Testis (tissue), 3 donors: ENCODE results near the gene HTATSF1. TPM values are rescaled to one million over a fixed set of nuclear protein-coding genes. Genes with fewer than 3 reads are reported as not detected.

ENCODE experiments used
- DNase-seq: peaks from one replicate; pipeline ENCODE4 v3.0.0-alpha.2; 2019
- H3K27ac ChIP-seq, 2 donors: fragments of 200-600 bp; sonication (generic); one replicate each; pipeline ENCODE4 v1.5.1; 2019
- H3K27me3 ChIP-seq: fragments of 200-600 bp; sonication (generic); one replicate; pipeline ENCODE4 v1.5.1; 2019
- H3K36me3 ChIP-seq: fragments of 200-600 bp; sonication (generic); one replicate; pipeline ENCODE4 v1.5.1; 2017; ENCODE audit warnings: low read depth; ENCODE audit errors: missing control alignments
- H3K4me1 ChIP-seq: fragments of 200-600 bp; sonication (generic); one replicate; pipeline ENCODE4 v1.5.1; 2019
- H3K4me3 ChIP-seq, 2 donors: fragments of 200-600 bp; sonication (generic); one replicate each; pipeline ENCODE4 v1.5.1; 2017 to 2019
- H3K9me3 ChIP-seq: fragments of 200-600 bp; sonication (generic); one replicate; pipeline ENCODE4 v1.5.1; 2017
- POLR2A ChIP-seq: fragments of 450-650 bp; IDR thresholded peaks from one replicate; pipeline ENCODE4 v1.6.1; 2017; ENCODE audit warnings: antibody characterized with exemption, mild to moderate bottlenecking, moderate library complexity
- WGBS, 2 donors: methylation state at CpG; one replicate each; pipeline ENCODE4 v1.1.5; 2018; 5-methylcytosine and 5-hydroxymethylcytosine counted together
- intact Hi-C: fragments of 100-400 bp; cut with DNase I; formaldehyde crosslinking; loops from one replicate; pipeline ENCODE4 v1.15.1; 2023; ENCODE audit warnings: low total_unique reads
- microRNA counts, 2 donors: library from miRNA; unstranded; fragments of <30 nt; microRNA quantifications; one replicate each; lab custom pipeline; 2016
- microRNA-seq, 2 donors: library from miRNA; unstranded; fragments of <30 nt; microRNA quantifications; one replicate each; pipeline ENCODE4, GENCODE V29; 2016; ENCODE audit warnings: borderline number of aligned reads in 2 of 2, borderline replicate concordance in 1 of 2
- polyA plus RNA-seq: library from polyadenylated mRNA; stranded (reverse); fragments of 350-450 nt; fragmentation: Illumina TruSeq; extraction: RNeasy Lipid Tissue Mini Kit (QIAGEN cat#74804); gene quantifications from one replicate; pipeline ENCODE4 v1.2.3, GENCODE V29; 2014; ENCODE audit warnings: low read depth, low replicate concordance; ENCODE audit not compliant: insufficient read depth
- small RNA-seq, 2 donors: library from RNA; depleted of rRNA; stranded (forward); fragments of <200 nt; gene quantifications; one replicate each; pipeline ENCODE3, GENCODE V24; 2016
- total RNA-seq, 2 donors: library from RNA; depleted of rRNA; stranded (reverse); fragments of >200 nt; gene quantifications; one replicate each; pipeline ENCODE4 v1.2.3, GENCODE V29; 2016
- TF ChIP-seq, protein P1 (sequence below), 3 experiments: fragments of 450-650 bp in 2 of 3; fragments of 200-600 bp in 1 of 3; sonication (generic) in 1 of 3; IDR thresholded peaks; one replicate each; pipeline ENCODE4 v1.5.1; 2016 to 2019; ENCODE audit warnings: antibody characterized with exemption in 3 of 3, mild to moderate bottlenecking in 2 of 3, moderate library complexity in 1 of 3

Gene HTATSF1
- total and polyA plus RNA-seq, 3 donors from 2014 or later = 65.3 to 115 (median 103) TPM

DNA sequence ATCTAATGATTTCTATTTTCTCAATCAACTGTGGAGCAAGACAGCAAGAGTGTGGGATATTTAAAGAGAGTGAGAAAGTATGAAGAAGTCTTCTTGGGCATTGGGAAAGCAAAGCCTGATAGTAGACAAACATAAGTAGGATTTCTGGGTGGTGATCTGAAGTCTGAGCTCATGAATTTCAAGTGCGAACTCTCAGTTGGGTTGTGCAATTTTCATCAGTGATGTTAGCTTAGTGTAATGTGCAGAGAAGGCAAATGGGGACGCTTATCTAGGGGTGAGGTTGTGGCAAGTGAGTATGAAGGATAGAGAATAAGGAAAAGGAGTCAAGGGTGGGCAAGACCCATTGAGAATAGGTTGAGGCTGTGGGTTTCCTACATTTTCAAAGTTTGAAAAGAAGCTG, 58.3 kb downstream of the HTATSF1 start:
- Histone ChIP-seq H3K27me3 (no peaks in the 10 kb centered on the region), H3K4me3 (no peak overlapping the region), H3K36me3 (no peaks in the 10 kb centered on the region), H3K27ac (no peak overlapping the region), H3K4me1 (no peaks in the 10 kb centered on the region), H3K9me3 (no peaks in the 10 kb centered on the region)
- 84 to 91% methylated on average over 2 of the region's 2 CpGs for WGBS, 2 donors
- intact Hi-C loops = no loop called here
- no peak for DNase-seq
- TF ChIP-seq, protein P1, sequence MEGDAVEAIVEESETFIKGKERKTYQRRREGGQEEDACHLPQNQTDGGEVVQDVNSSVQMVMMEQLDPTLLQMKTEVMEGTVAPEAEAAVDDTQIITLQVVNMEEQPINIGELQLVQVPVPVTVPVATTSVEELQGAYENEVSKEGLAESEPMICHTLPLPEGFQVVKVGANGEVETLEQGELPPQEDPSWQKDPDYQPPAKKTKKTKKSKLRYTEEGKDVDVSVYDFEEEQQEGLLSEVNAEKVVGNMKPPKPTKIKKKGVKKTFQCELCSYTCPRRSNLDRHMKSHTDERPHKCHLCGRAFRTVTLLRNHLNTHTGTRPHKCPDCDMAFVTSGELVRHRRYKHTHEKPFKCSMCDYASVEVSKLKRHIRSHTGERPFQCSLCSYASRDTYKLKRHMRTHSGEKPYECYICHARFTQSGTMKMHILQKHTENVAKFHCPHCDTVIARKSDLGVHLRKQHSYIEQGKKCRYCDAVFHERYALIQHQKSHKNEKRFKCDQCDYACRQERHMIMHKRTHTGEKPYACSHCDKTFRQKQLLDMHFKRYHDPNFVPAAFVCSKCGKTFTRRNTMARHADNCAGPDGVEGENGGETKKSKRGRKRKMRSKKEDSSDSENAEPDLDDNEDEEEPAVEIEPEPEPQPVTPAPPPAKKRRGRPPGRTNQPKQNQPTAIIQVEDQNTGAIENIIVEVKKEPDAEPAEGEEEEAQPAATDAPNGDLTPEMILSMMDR (IDR thresholded peaks at IDR 0.05) = no peak
- TF ChIP-seq POLR2A = no peak

MicroRNAs encoded within 50 kb of the gene (microRNA counts, 767-probe panel; counts per million panel counts)
- 0 to 152 counts per million in 2 donors for microRNA hsa-miR-934 (lab: Ali Mortazavi, UCI)

Small RNA genes within 50 kb of the gene (microRNA-seq; reads per million reads assigned to microRNA genes)
- 0 reads per million in 2 donors for gene MIR934

Small RNA genes within 50 kb of the gene (small RNA-seq; reads per million reads assigned to genes)
- gene MIR934 = 0 reads per million in 2 donors

Other genes with a start within 250 kb of the HTATSF1 start
- gene MAP7D3, start 246.2 kb upstream of the HTATSF1 start, total RNA-seq = 10 to 100 TPM; 38.2 to 44.0 TPM
- 14.7 TPM for gene MAP7D3, start 246.2 kb upstream of the HTATSF1 start, polyA plus RNA-seq
- 1 to 10 TPM in 1 of 2 donors, under 1 TPM in 1; 0.50 to 1.0 TPM for gene ADGRG4, start 196.6 kb upstream of the HTATSF1 start, total RNA-seq
- gene ADGRG4, start 196.6 kb upstream of the HTATSF1 start, polyA plus RNA-seq = 0.28 TPM
- under 1 TPM; 0.50 to 0.55 TPM for gene BRS3, start 9.6 kb upstream of the HTATSF1 start, total RNA-seq
- 0.49 TPM for gene BRS3, start 9.6 kb upstream of the HTATSF1 start, polyA plus RNA-seq
- not detected for gene VGLL1, start 34.6 kb downstream of the HTATSF1 start, total RNA-seq
- gene VGLL1, start 34.6 kb downstream of the HTATSF1 start, polyA plus RNA-seq = 0.70 TPM
- not detected for gene CD40LG, start 150.6 kb downstream of the HTATSF1 start, total RNA-seq
- gene CD40LG, start 150.6 kb downstream of the HTATSF1 start, polyA plus RNA-seq = 0.84 TPM